ENCODE results near the gene TET2.

- TF ChIP-seq PRDM15 (CRISPR knock-in tag; IDR thresholded peaks at IDR 0.05) (no peak), CTCF (IDR thresholded peaks at IDR 0.05) (no peak), FOXP4 (CRISPR knock-in tag; IDR thresholded peaks at IDR 0.05) (no peak), CREM (CRISPR knock-in tag; IDR thresholded peaks at IDR 0.05) (no peak), KAT7 (CRISPR knock-in tag; IDR thresholded peaks at IDR 0.05; ENCODE audit: borderline replicate concordance) (no peak), IRF2 (CRISPR knock-in tag; IDR thresholded peaks at IDR 0.05; ENCODE audit: borderline replicate concordance, low read depth) (no peak), NFE2L1 (CRISPR knock-in tag; IDR thresholded peaks at IDR 0.05) (no peak), ELF4 (CRISPR knock-in tag; IDR thresholded peaks at IDR 0.05; ENCODE audit: low read depth) (no peak), ZNF423 (CRISPR knock-in tag; IDR thresholded peaks at IDR 0.05) (no peak), ZBTB43 (CRISPR knock-in tag; IDR thresholded peaks at IDR 0.05) (no peak)
Measured at GRCh38 chr4:105279314-105279713, 132.6 kb downstream of the TET2 start.

Data from WTC11 (cell line).